ENCODE measurements around the gene TUBB2B.
A peak's percentile ranks its signal among the peaks of the same experiment; 100 is the strongest.
"Not testable (repeated sequence)": the region's sequence is repeated elsewhere in the genome, so short reads cannot be mapped to it uniquely, and the experiment has no call there.

The TUBB2B gene

DNA sequence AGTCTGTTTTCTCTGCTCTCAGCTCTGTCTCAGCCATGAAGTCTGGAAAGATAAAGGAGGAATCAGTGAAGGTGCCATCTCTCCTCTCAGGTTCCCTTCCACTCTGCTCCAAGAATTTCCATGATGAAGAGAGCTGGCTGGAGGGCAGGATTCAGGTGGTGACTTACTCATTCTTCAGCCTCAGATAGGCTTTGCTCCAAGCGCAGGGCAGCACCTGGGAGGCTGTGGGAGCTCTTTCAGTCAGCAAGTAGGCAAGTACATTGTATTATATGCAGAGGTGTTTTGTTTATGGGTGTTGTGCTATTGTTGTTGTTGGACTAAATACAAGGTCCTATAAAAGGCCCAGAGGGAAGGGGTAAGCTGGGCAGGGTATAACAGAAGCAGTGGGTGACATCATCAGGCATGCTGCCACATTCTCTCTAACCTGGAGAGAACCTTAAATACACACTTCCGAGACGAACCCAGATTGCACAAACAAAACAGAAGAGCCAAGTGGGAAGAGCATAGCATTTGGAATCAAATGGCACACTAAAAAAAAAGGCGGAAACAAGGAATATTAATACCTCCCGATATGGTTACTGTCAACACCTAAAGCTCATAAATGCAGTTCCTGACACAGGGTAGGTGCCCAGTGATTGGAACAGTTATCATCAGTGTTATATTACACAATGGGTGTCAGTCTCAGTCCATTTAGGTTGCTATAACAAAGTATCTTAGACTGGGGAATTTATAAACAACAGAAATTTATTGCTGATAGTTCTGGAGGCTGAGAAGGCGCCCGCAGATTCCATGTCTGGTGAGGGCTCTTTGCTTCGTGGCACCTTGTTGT lies 16.8 kb upstream of the TUBB2B start:
- DNase-seq (ENCODE audit: low read depth, low spot score): no peak
- TF ChIP-seq CTCF (IDR thresholded peaks at IDR 0.05; ENCODE audit: low read depth, low read length): no peak

DNA sequence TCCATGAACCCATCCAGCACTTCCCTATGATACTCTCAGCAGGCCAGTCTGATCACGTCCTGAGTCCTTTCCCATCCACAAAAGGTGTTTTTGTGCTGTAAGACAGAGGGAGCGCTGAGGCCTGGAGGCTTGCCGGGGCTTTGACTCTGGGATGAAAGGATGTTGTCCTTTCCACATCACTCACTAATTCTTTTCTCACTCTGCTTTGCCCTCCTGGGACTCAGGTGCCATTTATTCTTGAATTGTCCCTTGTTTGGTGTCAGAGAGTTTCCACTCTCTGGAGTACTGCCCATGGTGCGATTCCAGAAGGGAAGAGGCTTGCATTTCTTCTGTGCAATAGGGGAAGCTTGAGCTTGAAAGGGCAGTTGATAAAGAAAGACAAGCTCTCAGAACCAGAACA lies 15.3 kb upstream of the TUBB2B start:
- no peak for TF ChIP-seq CTCF (IDR thresholded peaks at IDR 0.05; ENCODE audit: low read depth, low read length)
- in situ Hi-C loops (cut with HindIII; ENCODE audit: low sequenced_read_pairs): no loop called here
- no peak for DNase-seq (ENCODE audit: low read depth, low spot score)
- no peak overlapping the region for H3K4me3 ChIP-seq (ENCODE audit: low read depth, low read length)

More for the DNA sequence above, 16.8 kb upstream of the TUBB2B start:
- in situ Hi-C loops (cut with HindIII; ENCODE audit: low sequenced_read_pairs): no loop called here
- H3K4me3 ChIP-seq (ENCODE audit: low read depth, low read length): no peak overlapping the region

DNA sequence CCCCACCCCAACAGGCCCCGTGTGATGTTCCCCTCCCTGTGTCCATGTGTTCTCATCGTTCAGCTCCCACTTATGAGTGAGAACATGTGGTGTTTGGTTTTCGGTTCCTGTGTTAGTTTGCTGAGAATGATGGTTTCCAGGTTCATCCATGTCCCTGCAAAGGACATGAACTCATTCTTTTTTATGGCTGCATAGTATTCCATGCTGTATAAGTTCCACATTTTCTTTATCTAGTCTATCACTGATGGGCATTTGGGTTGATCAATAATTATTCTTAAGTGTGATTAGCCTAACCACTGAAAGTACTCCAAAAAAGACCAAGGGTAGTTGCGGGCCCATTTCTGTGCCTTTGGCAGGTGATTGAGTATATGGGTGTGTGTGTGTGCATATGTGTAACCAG lies 14.3 kb upstream of the TUBB2B start:
- in situ Hi-C loops (cut with HindIII; ENCODE audit: low sequenced_read_pairs); DNase-seq (ENCODE audit: low read depth, low spot score); H3K4me3 ChIP-seq (ENCODE audit: low read depth, low read length): not testable (repeated sequence)

DNA sequence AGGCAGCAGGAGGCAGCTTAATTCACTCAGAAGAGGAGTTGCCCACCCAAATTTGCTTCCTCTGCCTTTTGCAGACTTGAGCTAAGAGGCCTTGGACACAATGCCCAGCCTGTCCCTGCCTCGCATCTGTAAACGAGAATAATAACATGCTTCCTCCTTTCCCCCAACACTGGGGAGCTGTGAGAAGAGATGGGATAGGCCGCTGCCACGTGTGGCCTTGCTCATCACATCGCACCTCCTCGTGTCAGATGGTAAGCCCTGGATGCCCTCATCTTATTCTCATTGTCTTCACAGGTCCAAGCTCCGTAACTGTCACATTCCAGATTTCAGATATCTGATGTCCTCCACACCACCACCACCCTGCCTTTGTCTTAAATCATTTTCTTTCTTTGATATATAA lies 13.1 kb upstream of the TUBB2B start:
- no peak for DNase-seq (ENCODE audit: low read depth, low spot score)
- no peak overlapping the region for H3K4me3 ChIP-seq (ENCODE audit: low read depth, low read length)
- in situ Hi-C loops (cut with HindIII; ENCODE audit: low sequenced_read_pairs): no loop called here
- TF ChIP-seq CTCF (IDR thresholded peaks at IDR 0.05; ENCODE audit: low read depth, low read length): no peak

- TF ChIP-seq CTCF (IDR thresholded peaks at IDR 0.05; ENCODE audit: low read depth, low read length): peak; percentile 31
- H3K4me3 ChIP-seq (ENCODE audit: low read depth, low read length): no peak overlapping the region
- DNase-seq (ENCODE audit: low read depth, low spot score): no peak
- in situ Hi-C loops (cut with HindIII; ENCODE audit: low sequenced_read_pairs): no loop called here
Observed at GRCh38 chr6:3239110-3239830, 11.8 kb upstream of the TUBB2B start.

DNA sequence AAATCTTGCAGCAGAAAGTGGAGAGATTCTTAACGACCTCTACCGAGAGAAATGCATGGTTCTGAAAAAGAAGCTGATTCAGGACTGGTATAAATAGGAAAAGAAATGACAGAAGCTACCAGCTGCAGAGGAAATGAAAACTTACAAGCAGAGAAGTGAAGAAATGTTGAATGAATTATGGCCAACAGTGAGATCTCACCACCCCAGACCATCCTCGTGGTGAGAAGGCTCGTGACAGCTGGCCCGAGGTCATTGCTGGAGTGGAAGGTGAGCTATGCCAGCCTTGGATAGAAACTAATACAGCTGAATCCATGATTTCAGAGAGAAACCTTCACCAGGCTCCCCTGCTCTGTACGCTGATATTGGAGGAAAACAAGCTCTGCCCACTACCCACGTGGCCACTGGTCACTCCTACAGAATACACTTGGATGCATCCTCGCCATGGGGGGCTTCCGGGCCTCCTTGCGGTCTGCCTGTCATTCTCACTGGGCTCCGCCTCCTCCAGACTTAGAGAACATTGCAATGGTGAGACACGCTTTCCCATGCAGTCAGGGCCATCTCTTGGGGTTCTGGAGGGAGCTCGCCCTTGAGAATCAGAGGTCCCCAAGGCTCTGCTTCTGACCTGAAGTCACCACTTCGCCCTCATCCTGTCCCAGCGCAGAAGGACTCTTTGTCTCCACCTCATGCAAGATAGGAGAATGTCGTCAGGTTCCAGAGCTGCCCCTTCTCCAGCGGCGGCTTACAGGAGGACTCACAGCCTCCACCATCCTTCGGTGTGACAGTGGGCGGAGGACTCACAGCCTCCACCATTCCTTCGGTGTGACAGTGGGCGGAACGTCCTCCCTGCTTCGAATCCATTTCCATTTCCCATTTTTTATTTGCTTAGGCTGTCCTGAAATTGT lies 10.6 kb upstream of the TUBB2B start:
- no peak for TF ChIP-seq CTCF (IDR thresholded peaks at IDR 0.05; ENCODE audit: low read depth, low read length)
- DNase-seq (ENCODE audit: low read depth, low spot score): no peak
- in situ Hi-C loops (cut with HindIII; ENCODE audit: low sequenced_read_pairs): no loop called here

More for the DNA sequence above, 10.6 kb upstream of the TUBB2B start:
- H3K4me3 ChIP-seq (ENCODE audit: low read depth, low read length): no peak overlapping the region
